WTC11 (cell line): Measurements from ENCODE around the gene MGMT.

Source experiments
- FOXJ3 ChIP-seq: sonication (generic); formaldehyde crosslinking; IDR thresholded peaks from 2 replicates; pipeline ENCODE4 v1.9.0; 2021; ENCODE audit warnings: missing genetic modification reagents, mild to moderate bottlenecking, borderline replicate concordance
- TCF7 ChIP-seq: sonication (generic); formaldehyde crosslinking; IDR thresholded peaks from 2 replicates; pipeline ENCODE4 v1.8.0; 2022; ENCODE audit warnings: mild to moderate bottlenecking, low read depth, missing genetic modification reagents, moderate library complexity
- TF ChIP-seq, protein P1 (sequence below): sonication (generic); formaldehyde crosslinking; IDR thresholded peaks from 2 replicates; pipeline ENCODE4 v1.8.1; 2022; ENCODE audit warnings: mild to moderate bottlenecking, moderate library complexity, missing genetic modification reagents
- TF ChIP-seq, protein P2 (sequence below): sonication (generic); formaldehyde crosslinking; conservative IDR thresholded peaks from 2 replicates; pipeline ENCODE4 v1.8.1; 2022; ENCODE audit warnings: mild to moderate bottlenecking, missing genetic modification reagents
- TF ChIP-seq, protein P3 (sequence below): fragments of 200-600 bp; IDR thresholded peaks from 2 replicates; pipeline ENCODE4 v1.8.0; 2022; ENCODE audit warnings: antibody characterized with exemption
- TF ChIP-seq, protein P4 (sequence below): sonication (generic); formaldehyde crosslinking; IDR thresholded peaks from 2 replicates; pipeline ENCODE4 v1.8.0; 2022; ENCODE audit warnings: mild to moderate bottlenecking, missing genetic modification reagents
- TF ChIP-seq, protein P5 (sequence below): sonication (generic); formaldehyde crosslinking; IDR thresholded peaks from 2 replicates; pipeline ENCODE4 v1.8.1; 2023; ENCODE audit warnings: mild to moderate bottlenecking, missing genetic modification reagents, borderline replicate concordance

DNA sequence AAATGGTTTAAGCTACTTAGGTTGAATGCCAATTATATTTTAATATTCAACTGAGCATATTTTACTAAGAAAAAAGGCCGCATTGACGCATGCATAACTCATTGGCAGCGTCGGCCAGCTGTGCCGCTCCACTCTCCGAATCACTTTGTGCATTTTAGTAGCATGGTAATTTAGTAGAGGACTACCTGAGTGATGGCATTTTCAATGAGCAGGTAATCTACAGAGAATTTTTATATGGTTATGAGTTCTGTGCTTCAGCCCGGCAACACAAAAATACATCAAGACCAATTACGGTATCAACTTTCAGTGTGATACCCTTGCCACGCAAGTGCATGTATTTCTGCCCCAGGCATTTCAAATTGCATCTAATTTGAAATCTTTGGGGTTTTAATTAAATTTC, 249.8 kb downstream of the MGMT start:
- TF ChIP-seq, protein P1, sequence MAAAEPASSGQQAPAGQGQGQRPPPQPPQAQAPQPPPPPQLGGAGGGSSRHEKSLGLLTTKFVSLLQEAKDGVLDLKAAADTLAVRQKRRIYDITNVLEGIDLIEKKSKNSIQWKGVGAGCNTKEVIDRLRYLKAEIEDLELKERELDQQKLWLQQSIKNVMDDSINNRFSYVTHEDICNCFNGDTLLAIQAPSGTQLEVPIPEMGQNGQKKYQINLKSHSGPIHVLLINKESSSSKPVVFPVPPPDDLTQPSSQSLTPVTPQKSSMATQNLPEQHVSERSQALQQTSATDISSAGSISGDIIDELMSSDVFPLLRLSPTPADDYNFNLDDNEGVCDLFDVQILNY (CRISPR knock-in tag): no peak
- TF ChIP-seq, protein P2, sequence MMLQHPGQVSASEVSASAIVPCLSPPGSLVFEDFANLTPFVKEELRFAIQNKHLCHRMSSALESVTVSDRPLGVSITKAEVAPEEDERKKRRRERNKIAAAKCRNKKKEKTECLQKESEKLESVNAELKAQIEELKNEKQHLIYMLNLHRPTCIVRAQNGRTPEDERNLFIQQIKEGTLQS (CRISPR knock-in tag): no peak
- TF ChIP-seq, protein P3, sequence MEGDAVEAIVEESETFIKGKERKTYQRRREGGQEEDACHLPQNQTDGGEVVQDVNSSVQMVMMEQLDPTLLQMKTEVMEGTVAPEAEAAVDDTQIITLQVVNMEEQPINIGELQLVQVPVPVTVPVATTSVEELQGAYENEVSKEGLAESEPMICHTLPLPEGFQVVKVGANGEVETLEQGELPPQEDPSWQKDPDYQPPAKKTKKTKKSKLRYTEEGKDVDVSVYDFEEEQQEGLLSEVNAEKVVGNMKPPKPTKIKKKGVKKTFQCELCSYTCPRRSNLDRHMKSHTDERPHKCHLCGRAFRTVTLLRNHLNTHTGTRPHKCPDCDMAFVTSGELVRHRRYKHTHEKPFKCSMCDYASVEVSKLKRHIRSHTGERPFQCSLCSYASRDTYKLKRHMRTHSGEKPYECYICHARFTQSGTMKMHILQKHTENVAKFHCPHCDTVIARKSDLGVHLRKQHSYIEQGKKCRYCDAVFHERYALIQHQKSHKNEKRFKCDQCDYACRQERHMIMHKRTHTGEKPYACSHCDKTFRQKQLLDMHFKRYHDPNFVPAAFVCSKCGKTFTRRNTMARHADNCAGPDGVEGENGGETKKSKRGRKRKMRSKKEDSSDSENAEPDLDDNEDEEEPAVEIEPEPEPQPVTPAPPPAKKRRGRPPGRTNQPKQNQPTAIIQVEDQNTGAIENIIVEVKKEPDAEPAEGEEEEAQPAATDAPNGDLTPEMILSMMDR: no peak
- TF ChIP-seq TCF7 (CRISPR knock-in tag): no peak
- TF ChIP-seq, protein P4, sequence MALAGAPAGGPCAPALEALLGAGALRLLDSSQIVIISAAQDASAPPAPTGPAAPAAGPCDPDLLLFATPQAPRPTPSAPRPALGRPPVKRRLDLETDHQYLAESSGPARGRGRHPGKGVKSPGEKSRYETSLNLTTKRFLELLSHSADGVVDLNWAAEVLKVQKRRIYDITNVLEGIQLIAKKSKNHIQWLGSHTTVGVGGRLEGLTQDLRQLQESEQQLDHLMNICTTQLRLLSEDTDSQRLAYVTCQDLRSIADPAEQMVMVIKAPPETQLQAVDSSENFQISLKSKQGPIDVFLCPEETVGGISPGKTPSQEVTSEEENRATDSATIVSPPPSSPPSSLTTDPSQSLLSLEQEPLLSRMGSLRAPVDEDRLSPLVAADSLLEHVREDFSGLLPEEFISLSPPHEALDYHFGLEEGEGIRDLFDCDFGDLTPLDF (CRISPR knock-in tag): no peak
- TF ChIP-seq, protein P5, sequence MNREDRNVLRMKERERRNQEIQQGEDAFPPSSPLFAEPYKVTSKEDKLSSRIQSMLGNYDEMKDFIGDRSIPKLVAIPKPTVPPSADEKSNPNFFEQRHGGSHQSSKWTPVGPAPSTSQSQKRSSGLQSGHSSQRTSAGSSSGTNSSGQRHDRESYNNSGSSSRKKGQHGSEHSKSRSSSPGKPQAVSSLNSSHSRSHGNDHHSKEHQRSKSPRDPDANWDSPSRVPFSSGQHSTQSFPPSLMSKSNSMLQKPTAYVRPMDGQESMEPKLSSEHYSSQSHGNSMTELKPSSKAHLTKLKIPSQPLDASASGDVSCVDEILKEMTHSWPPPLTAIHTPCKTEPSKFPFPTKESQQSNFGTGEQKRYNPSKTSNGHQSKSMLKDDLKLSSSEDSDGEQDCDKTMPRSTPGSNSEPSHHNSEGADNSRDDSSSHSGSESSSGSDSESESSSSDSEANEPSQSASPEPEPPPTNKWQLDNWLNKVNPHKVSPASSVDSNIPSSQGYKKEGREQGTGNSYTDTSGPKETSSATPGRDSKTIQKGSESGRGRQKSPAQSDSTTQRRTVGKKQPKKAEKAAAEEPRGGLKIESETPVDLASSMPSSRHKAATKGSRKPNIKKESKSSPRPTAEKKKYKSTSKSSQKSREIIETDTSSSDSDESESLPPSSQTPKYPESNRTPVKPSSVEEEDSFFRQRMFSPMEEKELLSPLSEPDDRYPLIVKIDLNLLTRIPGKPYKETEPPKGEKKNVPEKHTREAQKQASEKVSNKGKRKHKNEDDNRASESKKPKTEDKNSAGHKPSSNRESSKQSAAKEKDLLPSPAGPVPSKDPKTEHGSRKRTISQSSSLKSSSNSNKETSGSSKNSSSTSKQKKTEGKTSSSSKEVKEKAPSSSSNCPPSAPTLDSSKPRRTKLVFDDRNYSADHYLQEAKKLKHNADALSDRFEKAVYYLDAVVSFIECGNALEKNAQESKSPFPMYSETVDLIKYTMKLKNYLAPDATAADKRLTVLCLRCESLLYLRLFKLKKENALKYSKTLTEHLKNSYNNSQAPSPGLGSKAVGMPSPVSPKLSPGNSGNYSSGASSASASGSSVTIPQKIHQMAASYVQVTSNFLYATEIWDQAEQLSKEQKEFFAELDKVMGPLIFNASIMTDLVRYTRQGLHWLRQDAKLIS: no peak
- no peak for TF ChIP-seq FOXJ3
